RPMI7951 (cell line): Measurements from ENCODE around the gene SOX4. TPM values are rescaled to one million over a fixed set of nuclear protein-coding genes. Genes with fewer than 3 reads are reported as not detected.

Experiments used
- DNase-seq: peaks from one replicate; pipeline ENCODE4 v3.0.0-alpha.2; 2012; ENCODE audit warnings: low read depth
- total RNA-seq: library from RNA; depleted of rRNA; stranded (reverse); fragments of >200 nt; shearing (Covaris generic); gene quantifications from 2 replicates; pipeline ENCODE4 v1.2.3, GENCODE V29; 2014

The SOX4 gene
- total RNA-seq, 1 experiment from 2014 or later: 12.9 TPM

- DNase-seq: no peak
Observed at GRCh38 chr6:21612067-21612745, 18.7 kb downstream of the SOX4 start.

DNA sequence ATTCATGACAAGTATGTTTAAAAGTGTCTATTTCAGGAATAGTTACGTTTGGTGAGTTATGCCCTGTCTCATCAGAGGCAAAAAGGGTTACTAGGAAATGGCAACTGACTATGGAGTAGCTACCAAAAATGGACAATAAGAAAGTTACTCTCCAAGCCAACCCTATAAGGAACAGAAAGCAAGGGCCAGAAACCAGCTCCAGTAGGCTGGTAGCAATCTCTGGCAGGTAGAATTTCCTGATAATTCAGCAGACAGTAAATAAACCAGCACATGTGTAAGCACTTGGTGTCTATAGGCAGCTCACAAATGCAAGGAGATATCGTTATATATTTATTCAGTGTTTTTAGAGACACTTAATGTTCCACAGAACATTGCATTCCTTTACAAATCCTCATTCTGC is 20.3 kb downstream of the SOX4 start:
- no peak for DNase-seq

DNA sequence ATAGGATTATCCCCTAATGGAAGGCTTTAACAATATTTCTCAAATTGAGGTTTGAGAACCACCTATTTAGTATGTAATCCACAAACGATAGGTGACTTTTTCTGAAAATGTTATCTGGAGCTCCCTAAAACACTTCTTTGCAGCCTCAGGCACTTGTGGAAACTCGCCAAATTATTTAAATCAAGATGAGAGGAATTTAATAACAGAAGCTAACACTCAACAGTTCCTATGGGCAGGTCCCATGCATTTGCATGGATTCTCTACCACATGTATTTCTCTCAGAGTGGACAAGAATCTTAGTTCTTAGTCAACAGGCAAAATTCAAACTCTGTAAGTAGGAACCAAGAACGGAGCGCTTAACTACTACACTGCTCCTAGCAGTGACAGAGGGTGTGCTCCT is 20.7 kb downstream of the SOX4 start:
- no peak for DNase-seq

GRCh38 chr6:21615504-21615903 is 22.0 kb downstream of the SOX4 start:
- DNase-seq: peak; percentile 54

- DNase-seq: peak; percentile 81
Observed at GRCh38 chr6:21616005-21616404, 22.5 kb downstream of the SOX4 start.

- DNase-seq: no peak
Observed at GRCh38 chr6:21625642-21626041, 32.1 kb downstream of the SOX4 start.

DNA sequence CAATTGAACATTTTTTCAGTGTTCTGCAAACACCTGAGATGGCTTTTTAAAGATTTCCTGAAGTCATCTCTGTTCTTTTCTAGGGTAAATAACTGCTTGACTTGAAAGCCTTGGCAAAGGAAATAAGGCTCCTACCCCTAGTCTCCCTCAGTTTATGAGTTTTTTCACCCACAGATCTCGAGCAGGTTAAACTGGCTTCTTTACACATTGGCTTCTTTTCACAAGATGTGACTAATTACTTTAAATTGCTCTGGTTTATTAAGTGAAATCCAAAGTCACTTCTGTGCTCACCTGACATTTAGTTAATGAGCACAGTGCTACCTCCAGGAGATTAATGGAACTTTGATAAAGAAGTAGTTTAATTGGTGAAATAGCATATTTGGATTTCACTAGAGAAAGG is 33.2 kb downstream of the SOX4 start:
- DNase-seq: no peak

GRCh38 chr6:21628160-21628559 is 34.6 kb downstream of the SOX4 start:
- DNase-seq: no peak

- DNase-seq: no peak
Observed at GRCh38 chr6:21633511-21634109, 40.1 kb downstream of the SOX4 start.

DNA sequence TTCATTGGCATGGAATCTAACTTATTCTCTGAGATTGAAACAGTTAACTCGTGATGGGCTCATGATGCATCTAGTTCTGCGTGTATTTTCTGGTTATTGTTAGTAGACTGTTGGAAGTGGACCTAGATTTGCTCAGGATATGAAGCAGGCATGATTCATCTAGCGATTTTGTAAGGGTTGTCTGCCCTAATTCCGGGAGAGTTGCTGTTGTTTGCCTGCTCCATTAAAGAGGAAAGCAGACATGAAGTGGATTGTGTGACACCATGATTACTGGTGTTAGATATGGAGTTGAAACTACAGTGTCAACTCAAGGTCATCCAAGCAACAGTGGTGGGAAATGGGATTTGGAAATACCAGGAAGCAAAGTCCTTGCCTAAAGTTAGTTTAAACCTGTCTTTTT is 41.0 kb downstream of the SOX4 start:
- peak; percentile 93 for DNase-seq

GRCh38 chr6:21636876-21637275 is 43.3 kb downstream of the SOX4 start:
- DNase-seq: no peak

- DNase-seq: no peak
Observed at GRCh38 chr6:21639316-21639715, 45.8 kb downstream of the SOX4 start.
